Activated CD4-positive, alpha-beta T cell treated with anti-CD3 and anti-CD28 coated beads for 4 hours (primary cell): ENCODE measurements around the gene ATG9A.

Source experiments
- DNase-seq, 2 donors: peaks; one replicate each; pipeline ENCODE4 v3.0.0-alpha.2; 2020

The ATG9A gene

DNA sequence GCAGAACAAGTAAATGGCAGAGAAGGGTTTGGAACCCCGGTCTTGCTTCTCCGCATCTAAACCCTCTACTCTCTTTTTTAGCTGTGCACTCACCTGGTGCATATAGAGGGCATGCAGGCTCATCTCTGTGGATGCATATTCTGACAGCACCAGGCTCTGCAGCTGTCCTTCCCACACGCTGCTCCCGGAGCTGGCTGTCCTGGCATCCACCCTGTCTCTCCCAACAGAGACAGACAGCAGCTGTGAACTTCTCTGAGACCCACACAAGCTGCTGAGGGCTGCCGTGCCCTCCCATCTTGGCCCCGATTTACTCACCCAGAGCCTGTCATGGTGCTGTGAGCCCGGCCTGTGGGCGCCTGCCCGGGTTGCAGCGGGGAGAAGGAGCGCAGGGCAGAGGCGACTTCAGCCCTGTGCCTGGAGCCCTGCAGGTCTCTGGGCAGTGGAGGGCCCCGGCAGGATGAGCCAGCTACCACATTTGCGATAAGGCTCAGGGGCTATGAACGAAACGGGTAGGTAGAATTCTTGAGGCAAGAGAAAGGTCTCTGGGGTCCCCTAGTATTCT, 7.4 kb downstream of the ATG9A start:
- DNase-seq = no peak

DNA sequence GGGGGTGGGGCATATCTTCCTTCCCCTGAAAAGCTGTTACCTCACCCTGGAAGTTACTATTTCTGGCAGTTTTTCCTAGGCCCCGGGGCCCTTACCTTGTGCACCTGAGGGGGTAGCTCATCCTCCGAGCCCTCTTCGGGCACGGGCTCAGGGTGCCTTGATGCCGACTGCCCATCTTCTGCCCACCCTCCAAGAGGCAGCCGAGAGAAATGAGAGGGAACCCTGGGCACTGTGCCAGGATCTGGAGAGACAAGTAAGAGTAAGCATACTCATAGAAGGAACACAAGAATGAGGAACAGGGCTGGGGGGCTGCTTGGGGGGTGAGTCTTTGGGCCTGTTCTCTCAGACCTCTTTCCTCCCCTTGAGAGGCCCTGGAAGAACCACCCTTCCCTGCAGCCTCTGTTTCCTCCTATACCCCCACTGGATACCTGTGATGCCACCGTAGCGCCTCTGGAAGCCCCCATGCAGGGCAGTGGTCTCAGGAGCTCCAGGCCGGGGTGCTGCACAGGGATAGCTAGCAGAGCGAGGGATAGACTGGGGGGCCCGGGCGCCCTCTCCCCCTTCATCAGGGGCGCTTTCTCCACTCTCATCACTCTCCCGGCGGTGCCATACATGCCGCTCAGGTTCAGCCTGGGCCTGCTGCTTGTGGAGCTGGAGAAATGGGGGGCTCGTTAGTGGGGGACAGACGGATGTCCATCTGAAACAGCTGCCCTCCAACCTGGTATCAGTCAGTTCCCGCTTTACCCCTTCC, 8.6 kb downstream of the ATG9A start:
- DNase-seq = no peak

DNA sequence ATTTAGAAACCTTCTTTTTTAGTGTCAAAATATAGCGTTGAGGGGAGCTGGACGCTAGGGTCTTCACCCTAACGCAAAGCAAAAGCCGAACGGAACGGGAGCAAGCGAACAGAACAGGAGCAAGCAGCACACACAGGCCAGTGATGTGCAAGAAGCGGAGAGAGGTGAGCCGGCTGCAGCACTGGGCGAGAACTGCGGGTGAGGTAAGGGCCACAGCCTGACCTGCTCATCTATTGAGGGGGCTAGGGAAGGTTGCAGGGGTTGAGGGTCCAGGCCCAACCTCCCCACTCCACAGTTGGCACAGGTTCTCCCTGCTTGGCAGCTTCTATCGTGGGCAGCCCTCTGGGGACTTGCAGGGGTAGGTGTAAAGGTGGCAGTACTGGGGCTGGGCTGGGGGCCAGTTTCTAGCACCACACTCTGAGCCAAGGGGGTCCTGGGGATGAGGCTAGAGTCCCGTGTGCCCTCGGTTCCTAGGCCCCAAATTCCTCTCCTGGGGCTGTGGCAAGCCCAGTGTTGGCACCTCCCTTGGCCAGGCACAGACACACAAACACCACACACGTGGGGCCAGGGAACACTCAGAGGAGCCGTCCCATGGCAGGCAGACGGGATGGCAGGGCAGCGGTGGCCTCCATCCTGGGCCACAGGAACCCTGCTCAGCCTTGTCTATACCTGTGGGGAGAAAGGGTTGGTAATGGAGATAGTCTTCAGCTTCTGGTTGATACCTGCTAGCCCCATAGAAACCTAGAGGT, 9.5 kb downstream of the ATG9A start:
- no peak for DNase-seq

DNA sequence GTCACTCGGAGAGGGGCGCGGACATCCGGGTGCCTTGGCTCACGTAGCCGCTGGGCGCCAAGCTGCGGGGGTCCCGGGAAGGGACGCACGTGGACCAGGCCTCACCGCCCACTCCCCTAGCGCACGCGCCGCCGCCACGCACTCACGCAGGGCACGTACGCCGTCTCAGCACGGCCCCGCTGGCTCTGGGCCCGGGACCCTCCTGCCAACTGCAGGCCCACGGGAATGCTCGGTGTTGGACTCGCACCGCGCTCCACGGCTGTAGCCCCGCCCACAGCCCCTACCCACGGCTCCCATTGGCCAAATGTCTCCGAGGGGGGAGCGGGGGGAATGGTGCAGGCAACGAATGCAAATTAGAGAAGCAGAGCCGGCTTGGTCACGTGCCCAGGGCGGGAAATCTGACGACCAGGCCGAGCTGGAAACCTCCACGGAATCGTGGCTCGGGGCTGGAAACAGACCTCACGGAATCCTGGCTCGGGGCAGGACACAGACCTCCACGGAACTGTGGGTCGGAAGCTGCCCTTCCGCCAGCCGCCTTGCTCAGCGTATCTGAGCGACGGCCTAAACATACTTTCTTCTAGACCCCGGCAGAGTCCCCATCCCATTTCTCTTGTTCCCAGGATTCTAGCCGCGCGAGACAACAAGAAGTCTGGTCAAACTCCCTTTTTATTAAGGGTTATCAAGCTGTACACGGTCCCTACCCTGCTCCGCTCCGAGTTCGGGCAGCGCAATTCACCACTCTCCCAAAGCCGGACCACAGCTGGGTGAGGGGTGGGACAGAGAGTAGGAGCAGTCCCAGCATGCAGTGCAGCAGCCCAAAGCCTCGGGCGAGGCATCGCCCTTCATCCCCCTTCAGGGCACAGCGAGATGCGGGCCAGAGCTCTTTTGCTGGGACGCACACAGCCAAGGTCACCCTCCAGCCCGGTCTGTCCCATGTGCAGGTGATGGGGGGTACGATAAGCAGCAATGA, 10.4 kb downstream of the ATG9A start, which contains the start of gene ABCB6:
Gene ABCB6, minus strand, starts transcription at position 227 of the 970 bp plus-strand sequence. CDS start 285 bp downstream, outside the sequence.
- DNase-seq = peak; percentile 86 to 91

DNA sequence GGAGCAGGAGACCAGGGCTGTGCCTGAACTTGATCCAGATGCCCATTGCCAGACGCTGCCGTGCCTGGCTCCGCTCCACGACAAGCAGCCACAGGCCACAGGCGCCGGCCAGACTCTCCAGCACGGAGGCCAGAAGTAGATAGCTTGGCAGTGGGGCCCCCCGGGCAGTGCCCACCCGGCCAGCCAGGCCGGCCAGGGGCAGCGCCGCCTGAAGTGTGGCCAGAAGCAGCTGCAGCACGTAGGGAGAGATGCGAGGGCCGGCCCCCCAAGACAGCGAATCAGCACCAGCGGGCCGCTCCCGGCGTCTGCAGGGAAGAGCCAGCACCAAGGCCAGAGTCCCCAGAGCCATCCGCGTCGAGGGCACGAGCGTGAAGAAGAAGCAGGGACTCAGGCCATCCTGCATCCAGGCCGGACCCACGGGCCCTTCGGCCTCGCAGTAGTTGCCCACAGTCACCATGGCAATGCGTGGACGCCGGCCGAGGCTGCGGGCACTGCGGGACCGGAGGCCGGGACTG, 11.2 kb downstream of the ATG9A start:
- peak in 1 of 2 donors; percentile 25 for DNase-seq

DNA sequence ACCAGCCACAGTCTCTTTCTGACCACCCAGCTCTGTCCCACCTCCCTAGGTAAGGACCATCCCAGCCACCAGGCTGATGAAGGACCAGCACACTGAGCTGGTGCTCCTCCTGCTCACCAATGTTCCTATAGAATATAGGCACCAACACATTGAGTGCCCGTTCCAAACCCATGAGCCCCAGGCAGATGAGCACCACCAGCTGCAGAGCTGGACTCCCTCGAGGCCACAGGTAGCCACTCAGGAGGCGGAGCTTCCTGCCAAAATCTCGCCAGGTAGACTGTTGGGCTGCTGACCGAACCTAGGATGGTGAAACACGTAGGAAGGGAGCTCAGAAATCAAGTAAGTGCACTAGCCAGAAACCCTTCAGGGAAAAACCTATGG, 12.9 kb downstream of the ATG9A start:
- DNase-seq = no peak

DNA sequence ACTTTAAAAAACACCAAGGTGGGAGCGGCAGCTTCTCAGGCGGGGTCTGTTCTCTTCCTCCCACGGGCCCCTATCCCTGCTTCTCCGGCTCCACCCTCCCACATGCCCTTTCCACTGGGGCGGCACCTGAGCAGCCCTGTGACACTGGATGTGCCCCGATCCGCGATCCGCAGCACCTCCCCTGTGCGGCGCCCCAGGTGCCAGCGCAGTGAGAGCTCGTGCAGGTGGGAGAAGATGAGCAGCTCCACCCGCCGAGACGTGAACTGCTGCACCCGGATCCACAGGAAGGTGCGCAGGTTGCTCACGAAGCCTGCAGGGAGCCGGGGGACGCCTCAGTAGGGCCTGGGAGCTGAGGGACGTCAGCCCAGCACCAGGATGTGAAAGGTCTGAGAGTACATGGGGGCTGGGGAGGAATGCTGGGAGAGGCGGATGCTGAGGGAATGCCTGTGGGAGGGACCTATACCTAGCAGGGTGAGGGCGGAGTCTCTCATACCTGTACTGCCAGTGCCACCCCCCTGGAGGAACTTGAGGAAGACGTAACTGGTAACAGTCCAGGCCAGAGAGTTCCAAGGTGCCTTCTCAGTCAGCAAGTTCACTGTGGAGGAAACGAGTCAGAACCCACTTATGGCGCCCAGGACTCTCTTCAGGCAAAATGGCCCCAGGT, 13.4 kb downstream of the ATG9A start:
- no peak for DNase-seq

DNA sequence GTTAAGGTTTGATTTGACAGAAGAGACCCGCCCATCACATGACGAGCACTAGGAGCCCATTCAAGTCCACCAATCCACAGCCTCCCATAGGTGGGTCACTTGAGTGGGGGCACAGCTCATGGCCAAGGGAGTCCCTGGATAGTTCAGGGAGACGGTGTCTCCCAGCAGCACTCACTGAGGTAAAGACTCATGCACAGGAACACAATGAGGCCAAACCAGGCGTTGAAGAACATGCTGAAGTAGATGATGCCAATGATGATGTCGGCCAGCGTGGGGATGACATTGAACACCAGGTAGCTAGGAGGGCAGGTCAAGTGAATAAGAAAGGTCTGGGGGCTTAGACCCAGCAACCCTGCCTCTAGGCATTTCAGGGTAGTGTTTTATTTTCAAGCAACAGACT, 14.7 kb downstream of the ATG9A start:
- DNase-seq = no peak

DNA sequence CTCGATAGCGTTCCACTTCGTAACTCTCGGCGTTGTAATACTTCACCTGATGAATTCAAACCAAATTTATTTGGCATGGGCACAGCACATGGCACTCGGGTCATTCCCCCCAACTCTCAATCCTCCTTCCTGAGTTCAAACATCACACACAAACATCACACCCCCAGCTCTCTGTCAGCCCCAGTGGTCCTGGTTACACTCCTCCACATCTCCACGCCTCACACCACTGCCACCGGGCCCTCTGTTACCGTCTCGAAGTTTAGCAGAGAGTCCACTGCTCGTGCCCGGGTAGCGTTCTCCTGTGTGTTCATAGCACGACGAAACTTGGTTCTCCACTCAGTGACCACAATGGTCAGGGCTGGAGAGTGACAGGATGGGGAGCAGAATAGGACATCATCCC, 15.3 kb downstream of the ATG9A start:
- DNase-seq = no peak

DNA sequence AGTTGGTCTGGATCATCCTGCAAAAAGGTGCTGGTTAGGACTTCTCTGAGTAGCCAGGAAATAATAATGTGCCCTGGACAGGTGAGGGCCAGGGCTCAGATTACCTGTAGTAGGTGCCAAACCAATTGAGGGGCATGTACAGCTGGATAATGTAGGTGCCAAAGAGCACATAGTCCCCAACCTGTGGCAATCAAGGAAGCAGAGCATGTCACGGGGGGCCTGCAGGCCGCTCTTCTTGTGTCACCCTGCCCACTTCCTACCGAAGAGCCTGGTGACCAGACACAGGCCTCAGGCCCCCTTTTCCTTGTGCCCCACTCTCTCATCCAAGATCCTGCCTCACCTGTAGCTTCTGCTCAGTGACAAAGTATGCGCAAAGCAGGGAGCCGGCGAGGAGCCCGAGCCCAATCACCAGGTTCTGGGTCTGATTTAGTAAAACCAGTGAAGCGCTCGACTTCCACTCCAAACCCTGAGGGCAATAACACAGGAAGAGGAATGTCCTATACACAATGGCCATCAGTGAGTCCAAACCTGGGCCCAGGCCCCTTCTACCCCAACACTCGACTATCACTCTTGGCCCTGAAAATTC, 15.9 kb downstream of the ATG9A start:
- DNase-seq = no peak

DNA sequence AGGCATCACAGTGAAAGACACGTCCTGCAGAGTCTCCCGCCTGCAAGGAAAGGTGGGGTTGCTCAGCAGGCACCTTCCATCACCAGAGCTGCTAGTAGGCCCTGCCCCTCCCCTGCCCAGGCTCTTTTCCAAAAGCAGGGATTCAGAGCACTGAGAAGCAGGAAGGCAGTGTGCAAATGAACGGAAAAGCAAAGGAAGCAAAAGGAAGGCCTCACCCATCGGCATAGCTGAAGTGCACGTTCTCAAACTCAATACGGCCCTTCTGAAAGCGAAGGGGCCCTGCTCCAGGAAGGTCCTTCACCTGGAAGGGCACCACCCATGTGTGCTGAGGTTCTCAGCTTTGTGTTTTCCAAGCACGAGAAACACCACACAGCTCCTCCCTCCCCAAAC, 16.4 kb downstream of the ATG9A start:
- no peak for DNase-seq

DNA sequence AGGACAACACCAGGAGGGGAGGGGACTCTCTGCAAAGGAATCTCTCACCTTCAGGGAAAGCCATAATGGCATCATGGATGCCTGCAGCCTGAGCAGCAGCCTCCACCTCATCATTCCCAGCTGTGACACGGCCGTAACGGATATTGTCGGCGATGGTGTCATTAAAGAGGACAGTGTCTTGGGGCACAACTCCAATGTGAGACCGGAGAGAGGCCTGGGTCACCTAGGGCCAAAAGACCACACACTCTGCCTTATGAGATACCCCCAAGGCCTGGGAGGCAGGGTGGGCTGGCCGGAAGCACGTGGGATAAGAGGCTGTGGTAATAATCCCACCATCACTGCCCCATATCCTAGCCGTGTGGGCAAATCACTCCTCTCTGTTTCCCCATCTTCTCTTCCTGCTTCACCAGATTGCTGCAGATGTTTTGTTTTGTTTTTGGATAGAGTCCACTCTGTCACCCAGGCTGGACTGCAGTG, 18.5 kb downstream of the ATG9A start:
- no peak for DNase-seq

DNA sequence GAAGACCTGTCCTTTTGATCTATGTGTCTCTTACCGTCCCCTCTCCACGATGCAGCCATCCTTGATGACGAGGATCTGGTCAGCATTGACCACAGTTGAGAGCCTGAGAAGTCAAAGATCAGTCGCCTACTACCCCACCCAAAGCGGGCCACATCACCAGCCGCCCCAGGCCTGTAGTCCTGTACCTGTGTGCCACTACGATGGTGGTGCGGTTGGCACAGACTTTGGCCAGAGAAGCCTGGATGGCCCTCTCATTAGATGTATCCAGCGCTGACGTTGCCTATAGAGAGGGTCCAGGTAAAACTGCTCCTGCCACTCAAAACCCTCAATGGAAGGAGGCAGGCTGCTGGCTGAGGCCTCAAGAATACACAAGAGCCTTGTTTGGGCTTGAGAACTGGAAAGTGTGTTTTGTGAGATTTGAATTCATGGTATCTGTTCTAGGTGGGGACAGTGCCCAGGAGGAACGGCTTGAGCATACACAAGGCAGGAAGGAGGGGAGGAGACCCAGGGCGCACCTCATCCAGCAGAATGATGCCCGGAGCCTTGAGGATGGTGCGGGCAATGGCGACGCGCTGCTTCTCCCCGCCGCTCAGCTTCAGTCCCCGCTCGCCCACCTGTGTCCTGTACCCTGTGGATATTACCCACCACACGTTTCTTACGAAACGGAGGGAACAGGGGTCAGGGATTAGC, 19.1 kb downstream of the ATG9A start:
- no peak for DNase-seq

DNA sequence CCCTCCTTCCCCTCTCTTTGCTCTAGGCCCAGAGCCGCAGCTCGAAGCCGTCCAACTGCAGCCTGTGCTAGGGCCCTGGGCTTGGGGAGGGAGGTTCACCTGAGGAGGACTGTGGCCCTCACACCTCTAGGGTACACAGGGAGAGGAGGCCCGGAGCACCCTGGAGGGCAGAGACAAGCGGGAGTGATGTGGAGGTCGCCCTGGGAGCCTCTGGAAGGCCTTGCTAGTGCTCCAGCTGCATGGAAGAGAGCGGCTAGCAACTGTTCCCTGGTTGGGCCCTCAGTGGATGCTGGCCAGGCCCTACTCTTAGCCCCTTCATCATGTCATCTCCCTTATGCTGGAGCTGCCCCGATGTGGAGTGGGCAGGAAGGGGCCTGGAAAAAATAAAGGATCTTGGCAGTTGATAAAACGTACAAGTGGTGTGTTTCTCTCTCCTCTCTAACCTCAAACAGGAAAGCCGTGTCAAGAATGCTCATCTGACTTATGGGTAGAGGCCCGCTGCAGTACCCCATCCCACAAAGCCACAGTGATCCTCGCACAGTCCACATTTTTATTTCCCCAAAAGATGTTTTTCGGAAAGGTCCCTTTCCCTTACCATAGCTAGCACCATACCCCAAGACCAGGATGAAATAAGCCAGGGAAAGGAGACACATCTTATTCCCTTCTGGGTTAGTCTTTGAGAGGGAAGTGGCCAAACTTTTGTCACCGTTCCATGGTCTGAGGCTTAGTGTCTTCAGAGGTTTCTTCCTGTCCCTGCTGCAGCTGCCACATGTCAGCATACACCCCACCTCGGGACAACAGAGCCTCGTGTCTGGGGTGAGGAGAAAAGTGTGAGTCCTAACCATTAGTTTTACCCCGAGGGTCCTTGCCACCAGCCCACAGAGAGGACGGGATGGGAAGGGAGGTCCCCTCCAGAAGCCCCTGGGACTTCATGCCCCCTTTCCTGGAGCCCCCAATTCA, 19.9 kb downstream of the ATG9A start:
- no peak for DNase-seq

DNA sequence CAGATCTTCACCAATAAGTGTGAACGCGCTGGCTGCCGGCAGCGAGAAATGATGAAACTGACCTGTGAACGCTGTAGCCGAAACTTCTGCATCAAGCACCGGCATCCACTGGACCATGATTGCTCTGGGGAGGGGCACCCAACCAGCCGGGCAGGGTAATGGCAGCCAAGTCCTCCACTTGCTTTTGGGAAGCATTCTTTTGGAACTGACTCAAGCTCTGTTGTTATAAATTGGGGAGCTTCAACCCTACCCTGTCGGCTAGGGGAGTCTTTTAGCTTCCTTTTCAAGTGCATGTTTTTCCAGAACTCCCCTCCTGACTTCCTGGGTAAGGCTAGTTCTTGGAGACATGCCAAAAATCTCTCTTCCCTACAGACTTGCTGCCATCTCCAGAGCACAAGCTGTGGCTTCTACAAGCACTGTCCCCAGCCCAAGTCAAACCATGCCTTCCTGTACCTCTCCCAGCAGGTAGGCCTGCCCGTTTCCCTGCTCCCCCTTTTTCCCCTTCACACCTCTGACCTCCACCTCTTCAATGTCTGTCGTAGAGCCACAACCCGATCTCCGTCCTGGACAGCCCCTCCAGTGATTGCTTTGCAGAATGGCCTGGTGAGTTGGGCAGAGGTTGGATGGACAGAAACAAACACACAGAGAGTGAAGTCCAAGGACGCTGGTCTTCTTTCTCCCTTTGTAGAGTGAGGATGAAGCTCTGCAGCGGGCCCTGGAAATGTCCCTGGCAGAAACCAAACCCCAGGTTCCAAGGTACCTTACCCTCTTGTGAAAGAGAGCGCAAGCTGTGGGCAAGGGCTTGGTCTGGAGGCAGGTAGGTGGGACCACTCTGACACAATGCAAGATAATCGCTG, 21.3 kb downstream of the ATG9A start:
- no peak for DNase-seq

DNA sequence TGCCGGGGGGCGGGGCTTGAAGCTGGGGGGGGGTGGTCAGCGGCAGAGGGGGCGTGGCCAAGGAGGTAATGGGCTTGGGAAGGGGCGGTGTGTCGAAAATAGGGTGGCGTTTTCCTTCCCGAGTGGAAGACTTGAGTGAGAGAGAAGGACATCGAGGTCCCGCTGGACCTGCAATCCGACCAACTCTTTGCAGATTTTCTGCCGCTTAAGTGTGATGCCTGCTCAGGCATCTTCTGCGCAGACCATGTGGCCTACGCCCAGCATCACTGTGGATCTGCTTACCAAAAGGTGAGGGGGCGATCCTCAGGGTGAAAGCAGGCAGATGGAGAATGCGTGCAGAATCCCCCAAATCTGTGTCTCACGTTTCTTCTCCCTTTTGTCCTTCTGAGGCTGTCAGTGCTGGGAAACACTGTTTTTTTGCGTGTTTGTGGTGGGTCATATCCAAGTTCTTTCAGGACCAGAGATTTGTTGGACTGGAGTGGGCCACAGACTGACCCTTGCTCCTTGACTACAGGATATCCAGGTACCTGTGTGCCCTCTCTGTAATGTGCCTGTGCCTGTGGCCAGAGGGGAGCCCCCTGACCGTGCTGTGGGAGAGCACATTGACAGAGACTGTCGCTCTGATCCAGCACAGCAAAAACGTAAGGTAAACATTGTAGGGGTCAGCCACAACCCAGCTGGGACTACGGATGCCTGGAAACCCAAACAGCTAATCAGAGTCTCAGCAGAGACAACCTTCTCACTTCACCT, 22.1 kb downstream of the ATG9A start:
- DNase-seq = no peak

DNA sequence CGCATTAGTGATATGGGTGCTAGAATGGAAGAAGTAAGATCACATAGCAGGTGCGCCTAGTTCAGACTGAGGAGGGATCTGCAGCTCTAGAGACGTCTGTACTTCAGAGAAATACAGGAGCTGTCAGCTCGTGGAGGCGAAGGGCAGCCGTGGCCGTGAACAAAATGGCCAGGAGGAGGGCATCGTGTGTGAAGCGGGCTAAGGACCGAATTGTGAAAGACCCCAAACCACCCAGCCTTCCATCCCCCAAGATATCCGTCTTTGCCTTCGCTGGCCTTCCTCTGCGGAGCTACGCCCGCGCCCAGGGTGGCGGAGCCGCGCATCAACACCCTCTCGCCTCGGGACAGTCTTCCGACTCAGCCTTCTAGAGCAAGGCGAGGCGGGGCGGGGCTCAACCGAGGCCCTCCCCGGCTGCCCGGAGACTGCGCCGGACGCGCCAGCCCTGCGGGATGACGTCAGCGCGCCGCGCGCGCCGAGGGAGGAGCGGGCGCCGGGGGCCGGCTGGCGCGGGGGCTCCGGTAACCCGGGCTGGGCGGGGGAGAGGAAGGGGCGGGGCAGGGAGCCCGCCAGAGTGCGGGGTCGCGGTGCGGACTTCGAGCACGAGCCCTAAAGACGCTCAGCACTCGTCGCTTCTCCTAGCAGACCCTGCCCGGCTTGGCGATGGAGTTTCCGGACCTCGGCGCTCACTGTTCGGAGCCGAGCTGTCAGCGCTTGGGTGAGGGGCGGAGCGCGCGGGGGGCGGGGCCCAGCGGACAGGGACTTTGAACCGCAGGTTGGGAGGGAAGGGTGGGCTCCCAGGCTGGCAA, 22.9 kb downstream of the ATG9A start, which contains the start of gene ZFAND2B:
Gene ZFAND2B, plus strand, starts transcription at position 455 of the 806 bp plus-strand sequence. Its CDS starts 206 bp downstream, at position 661.
- DNase-seq = peak; percentile 94 to 95
